H1 (cell line): ENCODE results near the gene SYT17. TPM values are rescaled to one million over a fixed set of nuclear protein-coding genes. Genes with fewer than 3 reads are reported as not detected.

ENCODE experiments used
- BACH1 ChIP-seq: IDR thresholded peaks from 2 replicates; pipeline ENCODE4 v1.6.1; 2012; ENCODE audit warnings: low read length, improper control_type of control experiment
- BRCA1 ChIP-seq: IDR thresholded peaks from 2 replicates; pipeline ENCODE4 v1.6.1; 2012; ENCODE audit warnings: low read depth, low read length, improper control_type of control experiment
- CBX8 ChIP-seq: fragments of 300-800, 300-1000 bp; sonication (generic); IDR thresholded peaks from 2 replicates; pipeline ENCODE4 v1.7.1; 2016; ENCODE audit warnings: low read depth, low read length, borderline replicate concordance
- KDM4A ChIP-seq: IDR thresholded peaks from one replicate; pipeline ENCODE4 v1.7.1; 2012; ENCODE audit warnings: low read depth, mild to moderate bottlenecking, moderate library complexity, low read length, inconsistent platforms; ENCODE audit not compliant: severe bottlenecking
- polyA plus RNA-seq, 7 experiments: library from polyadenylated mRNA; depleted of rRNA in 3 of 7; stranded (reverse) in 5 of 7; unstranded in 2 of 7; fragments of >200 nt in 5 of 7; fragments of 200-250 nt in 2 of 7; gene quantifications; 1 replicate in 5 of 7; 2 replicates in 1 of 7; 4 replicates in 1 of 7; pipeline versions ENCODE4 v1.2.1 to v1.2.3, GENCODE V29; 2011 to 2013; ENCODE audit warnings: missing spikeins in 2 of 7, mixed read lengths in 2 of 7
- total RNA-seq: library from RNA; stranded (reverse); fragmentation: NEBNext Ultra II Directional; extraction: Animal tissue kit (Norgen Biotek cat#: 25700); gene quantifications from 2 replicates; pipeline ENCODE4 v1.2.1, GENCODE V29; 2021
- TF ChIP-seq, protein P1 (sequence below), 3 experiments: IDR thresholded peaks; 1 replicate in 2 of 3; 2 replicates in 1 of 3; pipeline versions ENCODE4 v1.5.1 to v1.6.1; 2011; ENCODE audit warnings: low read length in 3 of 3, mild to moderate bottlenecking in 3 of 3, inconsistent platforms in 2 of 3, low read depth in 1 of 3, moderate library complexity in 1 of 3; ENCODE audit not compliant: insufficient read depth in 1 of 3; ENCODE audit errors: control extremely low read depth in 1 of 3
- TF ChIP-seq, protein P2 (sequence below): IDR thresholded peaks from 2 replicates; pipeline ENCODE4 v1.6.1; 2012; ENCODE audit warnings: inconsistent platforms

Gene SYT17
- total and polyA plus RNA-seq, 2 of the 8 experiments (the other 6 are each of a cell fraction or from before 2014, with no cell fraction given): 5.8 to 18.1 TPM

DNA sequence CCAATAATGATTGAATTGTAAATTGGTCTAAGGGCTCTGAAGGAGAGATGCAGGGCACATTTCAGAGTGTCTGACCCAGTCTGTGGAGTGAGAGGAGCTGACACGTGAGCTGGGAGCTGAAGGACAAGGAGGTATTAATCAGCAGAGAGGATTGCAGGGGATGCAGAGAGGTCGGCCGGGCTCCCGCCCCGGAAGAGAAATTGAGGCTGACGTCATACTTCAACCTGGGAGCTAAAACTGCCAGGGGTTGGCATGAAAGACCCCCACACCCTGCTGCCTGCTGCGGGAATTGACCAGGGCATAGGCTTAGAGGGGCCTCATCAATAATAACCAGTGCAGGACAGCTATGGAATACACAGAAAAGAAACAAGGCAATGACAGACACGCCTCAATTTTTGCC lies 63.8 kb downstream of the SYT17 start (continued):
- TF ChIP-seq, protein P1, sequence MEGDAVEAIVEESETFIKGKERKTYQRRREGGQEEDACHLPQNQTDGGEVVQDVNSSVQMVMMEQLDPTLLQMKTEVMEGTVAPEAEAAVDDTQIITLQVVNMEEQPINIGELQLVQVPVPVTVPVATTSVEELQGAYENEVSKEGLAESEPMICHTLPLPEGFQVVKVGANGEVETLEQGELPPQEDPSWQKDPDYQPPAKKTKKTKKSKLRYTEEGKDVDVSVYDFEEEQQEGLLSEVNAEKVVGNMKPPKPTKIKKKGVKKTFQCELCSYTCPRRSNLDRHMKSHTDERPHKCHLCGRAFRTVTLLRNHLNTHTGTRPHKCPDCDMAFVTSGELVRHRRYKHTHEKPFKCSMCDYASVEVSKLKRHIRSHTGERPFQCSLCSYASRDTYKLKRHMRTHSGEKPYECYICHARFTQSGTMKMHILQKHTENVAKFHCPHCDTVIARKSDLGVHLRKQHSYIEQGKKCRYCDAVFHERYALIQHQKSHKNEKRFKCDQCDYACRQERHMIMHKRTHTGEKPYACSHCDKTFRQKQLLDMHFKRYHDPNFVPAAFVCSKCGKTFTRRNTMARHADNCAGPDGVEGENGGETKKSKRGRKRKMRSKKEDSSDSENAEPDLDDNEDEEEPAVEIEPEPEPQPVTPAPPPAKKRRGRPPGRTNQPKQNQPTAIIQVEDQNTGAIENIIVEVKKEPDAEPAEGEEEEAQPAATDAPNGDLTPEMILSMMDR (IDR thresholded peaks at IDR 0.05; ENCODE audit: control extremely low read depth in 1 of 3, insufficient read depth in 1 of 3, low read depth in 1 of 3, low read length in 3 of 3): no peak
- TF ChIP-seq CBX8 (no peak), BACH1 (no peak), BRCA1 (no peak), KDM4A (no peak)
- TF ChIP-seq, protein P2, sequence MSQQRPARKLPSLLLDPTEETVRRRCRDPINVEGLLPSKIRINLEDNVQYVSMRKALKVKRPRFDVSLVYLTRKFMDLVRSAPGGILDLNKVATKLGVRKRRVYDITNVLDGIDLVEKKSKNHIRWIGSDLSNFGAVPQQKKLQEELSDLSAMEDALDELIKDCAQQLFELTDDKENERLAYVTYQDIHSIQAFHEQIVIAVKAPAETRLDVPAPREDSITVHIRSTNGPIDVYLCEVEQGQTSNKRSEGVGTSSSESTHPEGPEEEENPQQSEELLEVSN: no peak
- TF ChIP-seq, all 59 proteins: peak for 0
